GM19395 (cell line): ENCODE data around the gene NPAS2.

Experiments
- ATAC-seq: cut with Tn5 transposase; IDR thresholded peaks from one replicate; pipeline ENCODE4 v1.9.1; 2021; ENCODE audit warnings: mild to moderate bottlenecking, moderate library complexity; ENCODE audit not compliant: unreplicated experiment

NPAS2 gene

GRCh38 chr2:100852999-100853908 is 33.3 kb downstream of the NPAS2 start:
- no peak for ATAC-seq

DNA sequence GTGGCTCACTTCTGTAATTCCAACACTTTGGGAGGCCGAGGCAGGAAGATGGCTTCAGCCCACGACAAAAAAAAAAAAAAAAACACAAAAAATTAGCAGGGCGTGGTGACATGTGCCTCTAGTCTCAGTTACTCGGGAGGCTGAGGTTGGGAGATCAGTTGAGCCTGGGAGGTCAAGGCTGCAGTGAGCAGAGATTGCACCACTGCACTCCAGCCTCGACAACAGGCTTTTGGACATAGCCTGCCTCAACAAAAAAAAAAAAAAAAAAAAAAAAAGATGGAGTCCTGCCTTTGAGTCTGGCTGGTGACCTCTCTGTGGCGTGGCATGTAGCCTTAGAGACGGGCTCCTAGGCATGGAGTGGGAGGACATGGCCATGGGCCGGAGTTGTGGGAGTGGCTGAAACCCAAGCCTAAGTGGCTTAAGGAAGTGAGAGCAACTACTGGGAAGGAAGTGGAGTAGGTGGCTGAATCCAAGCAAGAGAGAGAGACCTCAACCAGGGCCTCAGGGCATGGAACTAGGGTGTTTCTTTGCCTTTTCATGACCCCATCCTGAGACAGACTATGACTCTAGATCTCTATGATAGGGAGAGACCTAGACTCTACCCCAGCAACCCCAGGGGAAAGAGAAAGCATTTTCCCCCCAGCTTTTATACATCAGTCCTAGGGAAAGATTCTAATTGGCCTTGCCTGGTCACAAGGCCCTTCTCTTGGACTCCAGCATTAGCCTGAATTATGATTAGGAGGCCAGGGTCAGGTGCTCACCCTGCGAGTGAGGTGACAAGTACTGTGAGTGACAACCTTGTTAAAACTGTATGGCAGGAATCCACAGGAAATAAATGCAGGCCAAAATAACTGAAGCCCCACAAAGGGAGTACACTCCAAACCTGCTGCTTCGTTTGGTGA is 34.2 kb downstream of the NPAS2 start:
- no peak for ATAC-seq

DNA sequence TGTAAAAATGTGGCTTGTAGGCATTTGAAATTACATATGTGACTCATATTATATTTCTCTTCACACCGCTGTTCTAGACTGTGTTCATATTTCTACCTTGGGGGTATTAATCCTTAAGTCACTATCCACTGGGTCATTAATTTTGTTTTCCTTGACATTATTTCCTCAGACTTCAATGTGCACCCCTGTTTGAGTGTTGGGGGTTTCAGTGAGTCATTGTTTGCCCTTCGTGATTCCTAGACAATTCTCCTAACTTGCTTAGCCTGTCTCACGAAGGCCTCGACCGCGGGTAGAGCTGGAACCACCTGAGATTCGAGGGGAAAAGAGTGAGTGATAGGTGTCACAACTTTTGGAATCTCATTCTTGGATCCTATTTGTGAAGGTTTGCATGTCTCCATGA is 35.1 kb downstream of the NPAS2 start:
- no peak for ATAC-seq

GRCh38 chr2:100855606-100856005 is 35.7 kb downstream of the NPAS2 start:
- no peak for ATAC-seq

- ATAC-seq = no peak
Measured at GRCh38 chr2:100856732-100857131, 36.8 kb downstream of the NPAS2 start.

- ATAC-seq = no peak
Measured at GRCh38 chr2:100857341-100857740, 37.4 kb downstream of the NPAS2 start.

DNA sequence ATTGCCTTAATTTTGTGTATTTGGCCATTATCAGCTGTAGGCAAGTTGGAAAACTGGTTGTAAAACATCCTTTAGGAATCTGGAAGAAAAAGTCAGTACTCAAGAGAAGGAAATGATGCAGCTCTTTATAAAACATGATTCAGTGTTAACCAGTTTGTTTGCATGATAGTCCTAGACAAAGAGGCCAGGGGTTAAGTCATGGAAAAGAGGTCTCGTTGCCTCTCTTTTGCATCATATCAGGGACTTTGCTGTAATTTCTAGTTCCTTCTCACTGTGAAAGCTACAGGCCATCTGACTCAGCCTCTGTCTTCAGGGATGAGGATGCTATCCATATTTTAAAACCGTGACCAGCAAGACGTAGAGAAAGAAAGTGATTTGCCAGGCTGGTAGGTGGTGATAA is 38.0 kb downstream of the NPAS2 start:
- no peak for ATAC-seq

DNA sequence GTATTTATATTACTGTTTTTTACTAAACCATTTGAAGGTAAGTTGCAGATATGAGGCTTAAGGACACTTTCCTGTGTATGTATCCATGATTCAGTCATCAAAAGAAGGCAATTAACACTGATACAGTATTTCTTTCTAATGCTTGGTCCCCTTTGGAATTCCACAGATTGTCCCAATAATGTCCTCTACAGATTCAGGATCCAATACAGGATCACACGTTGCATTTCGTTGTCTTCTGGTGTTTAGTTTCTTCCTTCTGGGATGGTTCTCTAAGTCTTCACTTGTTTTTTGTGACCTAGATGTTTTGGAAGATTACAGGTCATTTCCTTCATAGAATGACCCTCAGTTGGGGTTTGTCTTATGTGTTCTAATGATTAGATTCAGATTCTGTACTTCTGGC is 40.0 kb downstream of the NPAS2 start:
- ATAC-seq = no peak

DNA sequence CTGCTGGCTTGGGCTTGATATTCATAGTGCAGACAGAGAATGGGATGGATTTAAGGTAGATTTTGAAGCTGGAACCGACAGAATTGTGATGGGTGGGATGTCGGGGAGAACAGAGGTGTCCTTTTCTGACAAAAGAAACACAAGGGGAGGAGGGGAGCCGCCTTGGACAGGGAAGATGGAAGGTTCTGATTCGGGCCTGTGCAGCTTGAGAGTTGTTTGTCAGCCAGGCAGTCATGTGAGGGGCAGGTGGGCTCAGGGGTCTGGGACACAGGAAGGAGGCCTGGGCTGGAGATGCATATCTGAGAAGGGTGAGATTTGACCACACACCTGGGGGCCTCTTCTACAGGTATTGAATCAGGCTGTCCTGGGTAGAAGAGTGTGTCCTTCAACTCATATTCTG is 41.4 kb downstream of the NPAS2 start:
- no peak for ATAC-seq

DNA sequence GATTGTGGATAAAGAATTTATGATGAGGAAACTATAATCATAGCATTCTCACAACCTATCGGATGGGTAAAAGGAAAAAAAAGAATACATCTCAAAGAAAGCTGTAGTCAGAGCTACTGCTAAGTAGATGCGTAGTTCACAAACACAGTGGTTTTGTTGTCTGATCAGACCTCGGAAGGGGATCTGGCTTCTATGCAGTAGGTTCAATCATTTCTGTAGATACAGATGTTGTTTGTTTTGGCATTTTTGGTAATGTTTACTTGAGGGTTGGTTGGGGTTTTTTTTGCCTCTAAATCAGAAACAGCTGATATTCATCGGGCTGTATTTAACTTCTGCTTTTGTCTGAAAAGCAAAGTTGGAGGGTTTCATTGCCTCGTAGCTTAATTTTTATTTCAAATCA is 42.1 kb downstream of the NPAS2 start:
- no peak for ATAC-seq

GRCh38 chr2:100865816-100866460 is 46.0 kb downstream of the NPAS2 start:
- no peak for ATAC-seq

GRCh38 chr2:100868083-100868482 is 48.1 kb downstream of the NPAS2 start:
- no peak for ATAC-seq

GRCh38 chr2:100869120-100869519 is 49.2 kb downstream of the NPAS2 start:
- ATAC-seq = no peak

DNA sequence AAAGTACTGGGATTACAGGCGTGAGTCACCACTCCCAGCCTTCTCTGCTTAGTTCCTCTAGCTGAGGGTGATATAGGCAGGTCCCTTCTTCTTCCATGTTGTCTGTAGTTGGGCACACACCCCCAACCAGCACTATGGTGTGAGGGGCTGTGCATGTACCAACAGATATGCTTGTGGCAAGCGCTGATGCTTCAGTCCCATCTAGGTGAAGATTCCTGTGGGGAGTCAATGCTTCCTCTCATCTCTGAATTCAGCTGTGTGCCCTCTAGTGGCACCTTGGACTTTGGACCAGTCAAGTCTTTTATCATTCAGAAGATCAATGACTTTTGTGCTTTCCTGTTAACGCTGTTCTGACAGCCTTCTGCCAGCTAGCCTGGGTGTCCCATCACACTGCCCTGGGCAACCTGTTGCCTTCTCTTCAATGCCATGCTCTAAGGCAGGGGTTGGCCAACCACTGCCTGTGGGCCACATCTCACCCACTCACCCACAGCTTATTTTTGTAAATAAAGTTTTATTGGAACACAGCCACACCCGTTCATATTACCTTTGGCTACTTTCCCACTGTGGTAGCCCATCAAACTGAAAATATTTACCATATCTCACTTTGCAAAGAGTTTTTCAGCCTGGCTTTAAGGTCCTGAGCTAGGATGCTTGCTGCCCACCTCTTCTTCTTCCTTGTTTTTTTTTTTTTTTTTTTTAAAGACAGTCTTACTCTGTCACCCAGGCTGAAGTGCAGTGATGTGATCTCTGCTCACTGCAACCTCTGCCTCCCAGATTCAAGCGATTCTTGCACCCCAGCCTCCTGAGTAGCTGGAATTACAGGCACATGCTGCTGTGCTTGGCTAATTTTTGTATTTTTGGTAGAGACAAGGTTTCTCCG is 51.0 kb downstream of the NPAS2 start:
- no peak for ATAC-seq

DNA sequence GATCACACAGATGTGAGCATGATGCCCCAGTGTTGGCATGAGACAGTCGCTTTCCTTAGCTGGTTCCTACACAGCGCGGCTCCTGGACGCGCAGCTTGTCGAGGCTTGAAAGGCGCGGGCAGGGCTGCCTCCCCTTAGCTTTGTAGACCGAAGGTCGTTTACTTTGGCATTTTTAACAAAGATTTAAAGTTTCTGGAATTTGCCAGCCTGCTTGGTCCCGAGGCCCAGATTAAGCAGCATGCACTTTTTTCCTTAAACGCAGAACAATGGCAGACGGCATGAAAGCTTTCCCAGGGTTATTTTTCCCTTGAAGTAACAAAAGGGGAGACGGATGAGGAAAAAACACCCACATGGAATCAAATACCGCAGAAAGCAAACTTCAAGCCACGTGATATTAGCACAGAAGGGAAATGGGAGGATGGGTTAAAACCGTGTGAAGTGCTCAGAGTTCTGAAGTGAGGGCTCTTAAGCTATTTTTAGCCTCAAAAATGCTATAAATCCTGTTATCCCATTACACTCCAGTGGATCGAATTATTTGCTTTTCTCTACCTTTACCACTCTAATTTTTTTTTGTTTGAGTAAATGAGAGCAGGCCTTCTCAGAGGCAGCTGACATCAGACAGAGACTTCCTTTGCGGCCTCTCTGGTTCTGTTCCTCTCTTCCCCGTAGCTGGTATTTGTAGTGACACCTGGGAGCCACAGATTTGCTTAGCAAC is 55.7 kb downstream of the NPAS2 start:
- no peak for ATAC-seq

GRCh38 chr2:100876231-100876860 is 56.4 kb downstream of the NPAS2 start:
- ATAC-seq = no peak

DNA sequence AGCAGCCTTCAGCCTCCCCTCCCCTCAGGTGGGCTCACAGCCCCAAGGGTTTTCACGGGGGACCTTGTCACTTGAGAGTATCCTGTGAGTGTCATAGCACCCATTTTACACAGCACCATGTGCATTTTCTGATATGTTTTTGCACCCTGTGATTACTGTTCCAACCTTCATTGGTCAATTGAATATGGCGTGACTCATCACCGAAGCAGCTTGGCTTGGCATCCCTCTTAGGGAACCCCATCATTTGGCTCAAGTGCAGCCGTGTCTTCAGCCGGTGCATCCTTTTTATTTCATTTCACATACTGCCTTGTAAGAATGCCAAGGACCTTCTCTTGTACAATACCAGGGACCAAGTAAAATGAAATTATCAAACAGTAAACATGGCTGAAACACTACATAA is 57.6 kb downstream of the NPAS2 start:
- ATAC-seq = no peak

DNA sequence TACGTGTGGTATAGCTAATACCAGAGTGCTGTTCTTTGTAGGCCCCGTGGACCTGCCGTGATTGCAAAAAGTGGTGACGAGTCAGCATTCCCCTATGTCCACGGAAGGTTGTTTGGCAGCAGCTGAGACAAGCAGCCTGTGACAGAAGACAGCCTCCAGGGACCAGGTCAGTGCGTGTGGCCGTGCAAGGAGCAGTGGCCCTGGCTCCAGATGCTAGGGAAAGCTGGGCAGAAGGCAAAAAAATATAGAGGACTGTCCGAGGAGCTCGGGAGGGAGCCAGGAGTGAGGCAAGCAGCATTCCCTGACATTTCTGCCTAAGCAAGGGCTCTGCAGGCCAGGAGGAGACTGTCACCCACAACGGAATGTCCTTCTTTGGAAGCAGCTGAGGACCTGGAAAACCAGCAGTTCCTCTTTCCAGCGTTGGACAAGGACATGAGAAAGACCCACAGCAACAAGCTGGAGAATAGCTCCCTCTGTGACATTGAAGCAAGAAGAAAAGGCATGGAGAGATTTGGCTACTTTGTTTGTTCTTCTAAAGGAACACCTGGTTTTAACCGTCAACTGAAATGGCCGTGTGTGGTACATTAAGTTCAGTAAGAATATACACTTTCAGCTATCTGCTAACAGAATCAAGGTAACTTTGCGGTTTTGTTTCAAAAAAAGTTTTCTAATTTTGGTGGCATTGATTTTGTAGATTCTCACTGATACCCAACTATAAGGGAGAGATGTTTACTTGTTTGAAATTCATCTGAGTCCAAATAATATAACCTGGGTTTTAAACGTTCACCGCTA is 58.3 kb downstream of the NPAS2 start:
- ATAC-seq = no peak

GRCh38 chr2:100879296-100879695 is 59.4 kb downstream of the NPAS2 start:
- ATAC-seq = no peak
